Inferior parietal cortex (tissue), 1 donor: ENCODE results near the gene MINK1.

Experiments
- DNase-seq: peaks from one replicate; pipeline ENCODE4 v3.0.0-alpha.2; 2016; ENCODE audit errors: extremely low spot score

The MINK1 gene

GRCh38 chr17:4872786-4873185 lies 39.6 kb downstream of the MINK1 start:
- DNase-seq: no peak

GRCh38 chr17:4877089-4877488 lies 43.9 kb downstream of the MINK1 start:
- no peak for DNase-seq

- no peak for DNase-seq
Observed at GRCh38 chr17:4879601-4880000, 46.5 kb downstream of the MINK1 start.

- no peak for DNase-seq
Observed at GRCh38 chr17:4880857-4881256, 47.7 kb downstream of the MINK1 start.

GRCh38 chr17:4881761-4882555 lies 48.8 kb downstream of the MINK1 start:
- DNase-seq: peak; percentile 70

GRCh38 chr17:4884489-4884888 lies 51.3 kb downstream of the MINK1 start:
- no peak for DNase-seq

GRCh38 chr17:4886830-4887229 lies 53.7 kb downstream of the MINK1 start:
- DNase-seq: no peak

GRCh38 chr17:4887581-4887980 lies 54.4 kb downstream of the MINK1 start:
- DNase-seq: no peak

GRCh38 chr17:4891411-4892410 lies 58.6 kb downstream of the MINK1 start:
- DNase-seq: no peak

- DNase-seq: no peak
Observed at GRCh38 chr17:4892499-4893221, 59.5 kb downstream of the MINK1 start.

GRCh38 chr17:4893272-4893671 lies 60.1 kb downstream of the MINK1 start:
- DNase-seq: no peak

- DNase-seq: no peak
Observed at GRCh38 chr17:4893721-4894560, 60.8 kb downstream of the MINK1 start.

- no peak for DNase-seq
Observed at GRCh38 chr17:4895121-4895520, 62.0 kb downstream of the MINK1 start.

- DNase-seq: no peak
Observed at GRCh38 chr17:4895657-4896331, 62.7 kb downstream of the MINK1 start.

GRCh38 chr17:4896332-4897197 lies 63.4 kb downstream of the MINK1 start:
- no peak for DNase-seq

GRCh38 chr17:4897198-4897687 lies 64.1 kb downstream of the MINK1 start:
- DNase-seq: no peak

- DNase-seq: no peak
Observed at GRCh38 chr17:4897785-4898184, 64.6 kb downstream of the MINK1 start.

GRCh38 chr17:4898351-4898750 lies 65.2 kb downstream of the MINK1 start:
- no peak for DNase-seq

- DNase-seq: no peak
Observed at GRCh38 chr17:4898927-4899326, 65.8 kb downstream of the MINK1 start.
